WTC11 (cell line): ENCODE data around the gene HSPB6. TPM values are rescaled to one million over a fixed set of nuclear protein-coding genes. Genes with fewer than 3 reads are reported as not detected.

ENCODE experiments used
- ATAC-seq: fragments of 200-7000 bp; cut with Tn5 transposase; 2 replicates; pipeline ENCODE4 v1.10.0; 2021; ENCODE audit warnings: mild to moderate bottlenecking, moderate library complexity
- CTCF ChIA-PET: fragments of 300-600 bp; sonication (Branson Sonifier 250); formaldehyde crosslinking; loops from one replicate; lab custom pipeline; 2021; ENCODE audit warnings: antibody characterized with exemption; lab: Charles Lee
- POLR2A ChIA-PET: fragments of 350-600 bp; sonication (Branson Sonifier 250); formaldehyde crosslinking; loops from one replicate; lab custom pipeline; 2021; ENCODE audit warnings: antibody characterized with exemption; lab: Charles Lee
- DNase-seq: peaks from one replicate; pipeline ENCODE4 v3.0.0; 2021; ENCODE audit warnings: low spot score
- H3K27ac Mint-ChIP-seq: 2 replicates; pipeline ENCODE4 v1.8.0; 2021; ENCODE audit warnings: mixed read lengths
- H3K27me3 Mint-ChIP-seq: 2 replicates; pipeline ENCODE4 v1.8.0; 2021; ENCODE audit warnings: low read depth, mild to moderate bottlenecking, moderate library complexity, mixed read lengths
- H3K36me3 Mint-ChIP-seq: 2 replicates; pipeline ENCODE4 v1.8.0; 2021; ENCODE audit warnings: mixed read lengths
- H3K4me1 Mint-ChIP-seq: 2 replicates; pipeline ENCODE4 v1.8.0; 2022; ENCODE audit warnings: mixed read lengths
- H3K4me3 Mint-ChIP-seq: 2 replicates; pipeline ENCODE4 v1.8.0; 2021; ENCODE audit warnings: mild to moderate bottlenecking, moderate library complexity, mixed read lengths
- H3K9me3 Mint-ChIP-seq: 2 replicates; pipeline ENCODE4 v1.8.0; 2021; ENCODE audit warnings: mixed read lengths
- AR ChIP-seq: fragments of 250-450 bp; sonication (Bioruptor Pico); IDR thresholded peaks from 2 replicates; pipeline ENCODE4 v1.9.0; 2021; ENCODE audit warnings: mild to moderate bottlenecking
- ARID4B ChIP-seq: sonication (generic); formaldehyde crosslinking; IDR thresholded peaks from 2 replicates; pipeline ENCODE4 v1.8.0; 2023; ENCODE audit warnings: missing genetic modification reagents, mild to moderate bottlenecking, borderline replicate concordance
- ATF3 ChIP-seq: sonication (generic); formaldehyde crosslinking; conservative IDR thresholded peaks from 2 replicates; pipeline ENCODE4 v1.8.1; 2022; ENCODE audit warnings: mild to moderate bottlenecking, missing genetic modification reagents
- CBFB ChIP-seq: sonication (generic); formaldehyde crosslinking; IDR thresholded peaks from 2 replicates; pipeline ENCODE4 v1.8.1; 2022; ENCODE audit warnings: mild to moderate bottlenecking, low read depth, missing genetic modification reagents
- ETV6 ChIP-seq: sonication (generic); formaldehyde crosslinking; IDR thresholded peaks from 2 replicates; pipeline ENCODE4 v1.8.1; 2022; ENCODE audit warnings: mild to moderate bottlenecking, missing genetic modification reagents
- GABPB1 ChIP-seq: sonication (generic); formaldehyde crosslinking; IDR thresholded peaks from 2 replicates; pipeline ENCODE4 v1.8.1; 2023; ENCODE audit warnings: mild to moderate bottlenecking, missing genetic modification reagents
- GTF2I ChIP-seq: fragments of 250-450 bp; sonication (Bioruptor Pico); conservative IDR thresholded peaks from 2 replicates; pipeline ENCODE4 v1.4.0; 2021; ENCODE audit warnings: mild to moderate bottlenecking
- MAX ChIP-seq: sonication (generic); formaldehyde crosslinking; IDR thresholded peaks from 2 replicates; pipeline ENCODE4 v1.8.0; 2022; ENCODE audit warnings: mild to moderate bottlenecking, missing genetic modification reagents
- SP1 ChIP-seq: sonication (generic); formaldehyde crosslinking; conservative IDR thresholded peaks from 2 replicates; pipeline ENCODE4 v1.8.1; 2022; ENCODE audit warnings: missing genetic modification reagents
- STAT6 ChIP-seq: sonication (generic); formaldehyde crosslinking; conservative IDR thresholded peaks from 2 replicates; pipeline ENCODE4 v1.8.1; 2023; ENCODE audit warnings: mild to moderate bottlenecking, low read depth, missing genetic modification reagents, moderate library complexity
- TP53 ChIP-seq: sonication (generic); formaldehyde crosslinking; IDR thresholded peaks from 2 replicates; pipeline ENCODE4 v1.8.1; 2023; ENCODE audit warnings: mild to moderate bottlenecking, missing genetic modification reagents
- ZBTB43 ChIP-seq: sonication (generic); formaldehyde crosslinking; IDR thresholded peaks from 2 replicates; pipeline ENCODE4 v1.8.1; 2023; ENCODE audit warnings: mild to moderate bottlenecking, missing genetic modification reagents
- ZMAT4 ChIP-seq: fragments of 250-450 bp; sonication (Bioruptor Pico); IDR thresholded peaks from 2 replicates; pipeline ENCODE4 v1.9.0; 2021; ENCODE audit warnings: mild to moderate bottlenecking
- total RNA-seq: library from RNA; stranded (reverse); gene quantifications from 3 replicates; pipeline ENCODE4 v1.2.3, GENCODE V29; 2021
- TF ChIP-seq, protein P1 (sequence below): fragments of 250-450 bp; sonication (Bioruptor Pico); conservative IDR thresholded peaks from 2 replicates; pipeline ENCODE4 v1.9.0; 2021; ENCODE audit warnings: mild to moderate bottlenecking

HSPB6 gene
- total RNA-seq, 1 experiment from 2014 or later, result 1.7 TPM

- Mint-ChIP-seq H3K27me3 (peaks cover 23% of the 10 kb centered on the region), H3K27ac (no peak overlapping the region), H3K36me3 (no peaks in the 10 kb centered on the region), H3K4me3 (no peak overlapping the region), H3K9me3 (no peaks in the 10 kb centered on the region), H3K4me1 (peaks cover 18% of the 10 kb centered on the region)
- no peak for ATAC-seq
- TF ChIP-seq ZBTB43 (no peak), AR (CRISPR knock-in tag) (no peak), MAX (CRISPR knock-in tag) (no peak), TP53 (no peak), GTF2I (CRISPR knock-in tag) (no peak), GABPB1 (CRISPR knock-in tag) (no peak), ZMAT4 (CRISPR knock-in tag) (no peak), ETV6 (CRISPR knock-in tag) (no peak), CBFB (no peak)
- TF ChIP-seq, protein P1, sequence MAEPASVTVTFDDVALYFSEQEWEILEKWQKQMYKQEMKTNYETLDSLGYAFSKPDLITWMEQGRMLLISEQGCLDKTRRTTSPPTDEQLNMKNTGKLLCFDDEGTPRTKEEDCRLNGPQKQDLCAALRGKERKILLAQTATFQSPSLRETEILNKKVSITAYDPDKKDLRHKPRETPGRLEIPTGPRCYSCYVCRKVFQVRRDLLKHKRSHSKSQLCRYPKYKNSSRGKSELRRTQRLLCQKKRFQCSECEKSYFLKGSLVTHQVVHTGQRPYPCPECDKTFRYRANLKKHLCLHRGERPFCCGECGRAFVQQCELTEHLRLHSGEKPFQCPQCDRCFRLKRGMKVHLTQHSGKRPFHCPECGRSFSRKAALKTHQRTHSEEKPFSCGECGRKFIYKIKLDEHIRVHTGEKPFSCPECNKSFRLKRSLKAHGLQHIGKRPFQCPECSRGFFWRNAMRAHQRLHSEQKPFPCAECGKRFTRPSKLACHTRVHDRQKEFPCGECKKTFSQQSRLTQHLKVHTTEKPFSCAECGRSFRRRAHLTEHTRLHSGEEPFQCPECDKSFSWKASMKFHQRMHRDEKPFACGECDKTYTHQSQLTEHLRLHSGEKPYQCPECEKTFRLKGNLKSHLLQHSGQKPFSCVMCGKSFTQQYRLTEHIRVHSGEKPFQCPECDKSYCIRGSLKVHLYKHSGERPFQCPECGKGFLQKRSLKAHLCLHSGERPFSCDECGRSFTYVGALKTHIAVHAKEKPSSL (CRISPR knock-in tag), result no peak
- ChIA-PET CTCF (interaction anchor here (1.0 to 1.2 kb wide), 2 partner anchors 32 to 108 kb away, joined by 3 read pairs; no protein-coding TSS in a partner anchor), POLR2A (no interaction called here)
- no peak for DNase-seq
These were observed 4.0 kb downstream of the HSPB6 start for GRCh38 chr19:35752746-35753350.

DNA sequence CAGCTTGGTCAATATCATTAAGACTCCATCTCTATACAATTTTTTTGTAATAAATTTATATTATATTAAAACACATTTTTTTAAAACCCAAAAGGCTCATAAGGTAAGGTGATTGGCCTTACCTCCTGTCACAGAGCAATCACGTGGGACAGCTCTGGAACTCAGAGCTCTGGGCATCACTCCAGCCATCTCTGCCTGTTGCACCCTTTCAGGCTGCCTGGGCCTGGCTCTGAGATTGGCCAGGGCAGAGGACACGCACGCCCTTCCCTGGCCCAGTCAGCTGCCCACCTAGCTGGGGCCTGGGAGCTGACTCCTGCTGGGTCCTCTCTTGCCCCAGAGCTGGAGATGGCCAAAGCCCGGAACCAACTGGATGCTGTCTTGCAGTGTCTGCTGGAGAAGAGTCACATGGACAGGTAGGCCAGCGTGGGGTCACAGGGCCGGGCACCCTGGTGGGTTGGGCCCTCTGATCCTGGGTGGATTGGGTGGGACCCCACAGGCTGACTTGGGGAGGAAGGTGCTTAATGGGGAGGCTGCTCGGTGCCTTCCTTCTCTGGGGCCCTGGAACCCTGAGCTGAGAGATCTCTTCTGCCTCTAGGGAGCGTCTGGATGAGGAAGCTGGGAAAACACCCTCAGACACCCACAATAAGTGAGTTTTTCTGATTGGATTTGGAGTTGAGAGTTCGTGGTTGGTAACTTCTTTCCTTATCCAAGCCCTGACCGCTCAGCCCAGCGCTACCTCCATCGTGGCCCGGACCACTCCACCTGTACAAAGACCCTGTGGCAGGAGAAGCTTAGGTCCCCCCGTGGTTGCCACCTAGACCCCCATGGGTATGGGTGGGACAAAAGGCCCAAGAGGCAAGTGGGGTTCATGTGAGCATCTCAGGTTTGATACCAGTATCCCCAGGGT, 4.7 kb downstream of the HSPB6 start:
- ChIA-PET POLR2A (interaction anchor here (1.6 kb wide), 1 partner anchor 118 kb away, joined by 4 read pairs; no protein-coding TSS in a partner anchor), CTCF (interaction anchor here (0.6 to 1.2 kb wide), 3 partner anchors 32 to 108 kb away, joined by 3 read pairs; no protein-coding TSS in a partner anchor)
- H3K9me3 Mint-ChIP-seq, result no peaks in the 10 kb centered on the region
- DNase-seq (no peak), ATAC-seq (no peak)
- H3K27me3 Mint-ChIP-seq, result peaks cover 22% of the 10 kb centered on the region
- H3K27ac Mint-ChIP-seq, result no peak overlapping the region
- H3K36me3 Mint-ChIP-seq, result no peaks in the 10 kb centered on the region
- H3K4me3 Mint-ChIP-seq, result no peak overlapping the region
- peaks cover 19% of the 10 kb centered on the region for H3K4me1 Mint-ChIP-seq
- TF ChIP-seq ARID4B (no peak), SP1 (CRISPR knock-in tag) (no peak), ATF3 (no peak), STAT6 (CRISPR knock-in tag) (no peak)
